Lower lobe of right lung (tissue), 2 donors: ENCODE results near the gene ACOT11. TPM values are rescaled to one million over a fixed set of nuclear protein-coding genes. Genes with fewer than 3 reads are reported as not detected.

Experiments used
- ATAC-seq, 2 donors: fragments of 200-7000 bp; cut with Tn5 transposase; one replicate each; pipeline ENCODE4 v1.9.1; 2020 to 2022; ENCODE audit warnings: mild to moderate bottlenecking in 2 of 2, moderate library complexity in 2 of 2
- DNase-seq: peaks from one replicate; pipeline ENCODE4 v3.0.0-alpha.2; 2020
- H3K27ac ChIP-seq: fragments of 200-600 bp; one replicate; pipeline ENCODE4 v1.8.0; 2022
- H3K27me3 ChIP-seq: fragments of 200-600 bp; one replicate; pipeline ENCODE4 v1.8.0; 2022; ENCODE audit warnings: low read depth
- H3K36me3 ChIP-seq: fragments of 200-600 bp; one replicate; pipeline ENCODE4 v1.8.0; 2022; ENCODE audit warnings: mild to moderate bottlenecking
- H3K4me1 ChIP-seq: fragments of 200-600 bp; one replicate; pipeline ENCODE4 v1.8.0; 2022
- H3K4me3 ChIP-seq: fragments of 200-600 bp; one replicate; pipeline ENCODE4 v1.8.0; 2022; ENCODE audit warnings: mild to moderate bottlenecking
- H3K9me3 ChIP-seq: fragments of 200-600 bp; one replicate; pipeline ENCODE4 v1.8.0; 2022
- CTCF ChIP-seq: fragments of 200-600 bp; IDR thresholded peaks from one replicate; pipeline ENCODE4 v1.8.0; 2022; ENCODE audit warnings: antibody characterized with exemption, mild to moderate bottlenecking
- intact Hi-C: fragments of 100-400 bp; cut with DNase I; formaldehyde crosslinking; loops from one replicate; pipeline ENCODE4 v1.11.0; 2022
- total RNA-seq: library from RNA; stranded (reverse); fragmentation: NEBNext Ultra II Directional; extraction: Animal tissue kit (Norgen Biotek cat#: 25700); gene quantifications from one replicate; pipeline ENCODE4 v1.2.1, GENCODE V29; 2021
- donor health status: DM: no; HTN: yes; CAD: no; lungs with severe emphysema.

ACOT11 gene
- total RNA-seq, 1 donor from 2014 or later, result 5.0 TPM

DNA sequence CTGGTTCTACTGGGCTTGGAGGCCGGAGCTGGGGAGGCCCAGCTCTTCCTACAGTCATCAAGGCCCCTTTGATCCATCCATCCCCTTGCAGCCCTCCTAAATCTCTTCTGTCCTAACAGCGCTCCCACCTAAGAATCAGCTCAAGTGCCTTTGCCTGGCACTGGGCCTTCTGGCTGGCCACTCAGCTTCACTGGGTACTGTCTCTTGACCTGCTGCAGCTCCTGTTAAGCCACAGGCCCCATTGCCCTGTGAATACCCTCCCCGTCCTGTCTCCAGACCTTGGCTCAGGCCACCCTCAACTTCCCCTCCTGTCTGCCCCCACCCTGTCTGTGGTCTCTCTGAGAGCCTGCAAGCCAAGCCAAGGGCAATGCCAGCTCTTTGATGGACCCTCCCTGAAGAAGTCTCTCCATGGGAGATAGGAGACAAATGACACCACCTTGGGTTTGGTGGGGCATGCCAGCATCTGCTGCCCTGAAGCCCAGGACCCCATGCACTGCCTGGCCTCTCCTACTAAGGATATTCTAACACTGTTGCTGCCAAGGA, 48.0 kb downstream of the ACOT11 start:
- H3K27ac ChIP-seq, result no peak overlapping the region
- intact Hi-C loops, result no loop called here
- no peak for TF ChIP-seq CTCF
- no peaks in the 10 kb centered on the region for H3K9me3 ChIP-seq
- no peaks in the 10 kb centered on the region for H3K27me3 ChIP-seq
- H3K4me1 ChIP-seq, result no peaks in the 10 kb centered on the region
- ATAC-seq (no peak), DNase-seq (no peak)
- peaks cover 3% of the 10 kb centered on the region for H3K36me3 ChIP-seq
- no peak overlapping the region for H3K4me3 ChIP-seq

DNA sequence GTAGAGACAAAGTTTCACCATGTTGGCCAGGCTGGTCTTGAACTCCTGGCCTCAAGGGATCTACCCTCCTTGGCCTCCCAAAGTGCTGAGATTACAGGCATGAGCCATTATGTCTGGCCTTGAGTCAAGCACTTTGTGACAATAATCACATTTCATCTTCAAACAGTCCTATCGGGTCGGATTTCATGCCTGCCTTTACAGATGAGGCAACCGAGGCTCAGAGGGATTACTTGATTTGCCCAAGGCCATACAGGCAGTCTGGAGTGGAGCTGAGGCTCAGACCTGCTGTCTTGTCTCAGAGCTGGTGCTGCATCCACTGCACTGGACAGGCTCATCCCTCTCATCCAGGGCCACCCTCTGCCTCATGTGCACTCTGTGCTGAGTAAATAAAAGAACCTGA, 48.7 kb downstream of the ACOT11 start:
- no peak for TF ChIP-seq CTCF
- Histone ChIP-seq H3K9me3 (no peaks in the 10 kb centered on the region), H3K36me3 (peaks cover 3% of the 10 kb centered on the region), H3K4me1 (no peaks in the 10 kb centered on the region), H3K4me3 (no peak overlapping the region), H3K27ac (no peak overlapping the region), H3K27me3 (no peaks in the 10 kb centered on the region)
- no peak for DNase-seq
- ATAC-seq, result no peak
- intact Hi-C loops, result no loop called here

DNA sequence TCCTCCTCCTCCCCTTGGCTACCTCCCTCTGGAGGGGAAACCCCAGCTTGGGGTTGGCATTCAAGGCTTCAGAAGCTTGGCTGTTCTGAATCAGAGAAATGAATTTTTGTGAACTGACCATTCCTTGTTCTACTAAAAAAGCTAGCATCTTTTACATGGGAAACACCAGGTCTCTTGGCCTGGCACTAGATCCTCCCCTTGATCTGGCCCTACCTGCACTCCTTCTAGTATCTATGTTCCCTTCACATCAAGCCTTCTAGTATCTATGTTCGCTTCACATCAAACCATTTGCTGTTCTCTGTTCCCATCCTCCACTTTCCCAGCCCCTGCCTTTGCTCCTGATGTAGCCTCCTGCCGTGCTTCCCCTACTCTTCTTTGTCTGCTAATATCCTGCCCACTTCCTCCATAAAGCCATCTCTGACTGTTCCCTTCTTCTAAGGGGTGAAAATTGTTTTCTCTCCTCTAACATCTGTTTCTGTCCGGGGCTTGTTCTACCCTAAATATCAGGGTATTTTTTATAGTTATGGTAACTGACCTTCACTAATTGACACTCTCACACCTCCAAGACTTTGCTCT, 49.5 kb downstream of the ACOT11 start:
- TF ChIP-seq CTCF, result no peak
- H3K4me3 ChIP-seq, result no peak overlapping the region
- DNase-seq, result no peak
- no peak overlapping the region for H3K27ac ChIP-seq
- ATAC-seq, result no peak
- H3K27me3 ChIP-seq, result no peaks in the 10 kb centered on the region
- H3K4me1 ChIP-seq, result no peaks in the 10 kb centered on the region
- intact Hi-C loops, result no loop called here
- H3K9me3 ChIP-seq, result no peaks in the 10 kb centered on the region
- peaks cover 3% of the 10 kb centered on the region for H3K36me3 ChIP-seq

- H3K27me3 ChIP-seq, result no peaks in the 10 kb centered on the region
- no peak for DNase-seq
- H3K36me3 ChIP-seq, result peaks cover 3% of the 10 kb centered on the region
- intact Hi-C loops, result no loop called here
- no peaks in the 10 kb centered on the region for H3K9me3 ChIP-seq
- no peak for ATAC-seq
- no peak for TF ChIP-seq CTCF
- no peaks in the 10 kb centered on the region for H3K4me1 ChIP-seq
- no peak overlapping the region for H3K27ac ChIP-seq
- no peak overlapping the region for H3K4me3 ChIP-seq
Measured at GRCh38 chr1:54599211-54599823, 51.3 kb downstream of the ACOT11 start.

DNA sequence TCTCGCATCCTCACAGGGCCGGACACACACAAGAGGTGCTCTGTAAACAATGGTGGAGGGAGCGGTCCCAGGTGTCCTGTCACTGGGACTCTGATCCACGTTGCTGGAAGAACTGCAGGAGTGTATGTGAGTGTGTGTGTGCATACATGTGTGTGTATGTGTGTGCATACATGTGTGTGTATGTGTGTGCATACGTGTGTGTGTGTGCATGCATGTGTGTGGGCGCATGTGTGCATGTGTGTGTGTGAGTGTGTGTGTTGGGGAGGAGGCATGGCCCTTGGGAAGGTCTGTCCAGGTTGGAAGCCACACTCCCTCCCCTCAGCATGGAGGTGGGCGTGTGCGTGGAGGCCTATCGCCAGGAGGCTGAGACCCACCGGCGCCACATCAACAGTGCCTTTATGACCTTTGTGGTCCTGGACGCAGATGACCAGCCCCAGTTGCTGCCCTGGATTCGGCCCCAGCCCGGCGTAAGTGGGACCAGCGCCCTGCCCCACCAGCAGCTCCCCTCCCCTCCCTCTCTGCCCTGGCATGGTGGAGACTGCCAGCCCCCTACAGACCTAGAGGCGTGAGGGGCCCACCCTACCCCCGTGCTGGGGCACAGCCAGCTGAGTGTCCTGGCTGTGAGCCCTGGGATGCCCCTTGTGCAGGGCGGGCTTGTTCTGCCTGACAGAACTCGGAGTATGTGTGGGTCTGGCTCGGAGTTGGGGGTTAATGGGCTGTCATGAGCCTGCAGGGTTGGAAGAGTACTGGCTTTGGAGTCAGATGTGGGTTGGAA, 53.1 kb downstream of the ACOT11 start:
- Histone ChIP-seq H3K27ac (no peak overlapping the region), H3K9me3 (no peaks in the 10 kb centered on the region), H3K4me3 (no peak overlapping the region), H3K27me3 (no peaks in the 10 kb centered on the region), H3K4me1 (no peaks in the 10 kb centered on the region), H3K36me3 (no peaks in the 10 kb centered on the region)
- DNase-seq (no peak), ATAC-seq (no peak)
- intact Hi-C loops, result no loop called here
- TF ChIP-seq CTCF, result no peak
